ENCODE data around the gene LAPTM4A.
A peak's percentile ranks its signal among the peaks of the same experiment; 100 is the strongest.

Gene LAPTM4A

DNA sequence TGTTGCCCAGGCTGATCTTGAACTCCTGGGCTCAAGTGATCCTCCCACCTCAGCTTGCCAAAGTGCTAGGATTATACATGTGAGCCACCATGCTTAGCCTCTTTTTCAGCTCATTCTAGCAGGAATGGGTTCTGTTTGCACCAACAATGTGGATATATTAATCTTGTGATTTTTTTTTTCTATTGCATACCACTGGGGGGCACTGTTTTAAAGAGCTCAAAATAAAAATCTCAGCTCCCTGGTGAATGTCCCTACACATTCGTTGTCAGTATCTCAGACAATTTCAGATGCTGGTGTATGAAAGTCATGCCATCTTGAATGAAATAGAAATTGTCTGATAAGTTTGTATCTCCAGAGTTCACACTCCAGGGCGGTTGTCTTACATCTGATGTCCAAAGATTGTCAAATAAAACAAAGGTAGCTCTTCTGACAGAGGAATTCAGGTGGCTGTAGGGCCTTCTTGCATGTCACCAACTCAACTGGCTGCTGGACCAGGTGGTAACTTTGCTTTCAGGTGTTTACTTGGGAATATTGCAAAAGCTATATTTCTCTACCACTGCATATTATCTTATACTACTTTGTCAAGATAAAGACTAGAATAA lies 35.8 kb downstream of the LAPTM4A start:
- peak; percentile 86 for FAIRE-seq

GRCh38 chr2:20013126-20013849 lies 38.1 kb downstream of the LAPTM4A start:
- FAIRE-seq = no peak

GRCh38 chr2:20012282-20013125 lies 38.9 kb downstream of the LAPTM4A start, which contains the start of gene MATN3:
TSS of gene MATN3 (minus strand) at chr2:20012668. CDS start at chr2:20012631, 37 bp downstream.
- no peak for FAIRE-seq

- no peak for FAIRE-seq
Measured at GRCh38 chr2:20012032-20012281, 39.5 kb downstream of the LAPTM4A start.

DNA sequence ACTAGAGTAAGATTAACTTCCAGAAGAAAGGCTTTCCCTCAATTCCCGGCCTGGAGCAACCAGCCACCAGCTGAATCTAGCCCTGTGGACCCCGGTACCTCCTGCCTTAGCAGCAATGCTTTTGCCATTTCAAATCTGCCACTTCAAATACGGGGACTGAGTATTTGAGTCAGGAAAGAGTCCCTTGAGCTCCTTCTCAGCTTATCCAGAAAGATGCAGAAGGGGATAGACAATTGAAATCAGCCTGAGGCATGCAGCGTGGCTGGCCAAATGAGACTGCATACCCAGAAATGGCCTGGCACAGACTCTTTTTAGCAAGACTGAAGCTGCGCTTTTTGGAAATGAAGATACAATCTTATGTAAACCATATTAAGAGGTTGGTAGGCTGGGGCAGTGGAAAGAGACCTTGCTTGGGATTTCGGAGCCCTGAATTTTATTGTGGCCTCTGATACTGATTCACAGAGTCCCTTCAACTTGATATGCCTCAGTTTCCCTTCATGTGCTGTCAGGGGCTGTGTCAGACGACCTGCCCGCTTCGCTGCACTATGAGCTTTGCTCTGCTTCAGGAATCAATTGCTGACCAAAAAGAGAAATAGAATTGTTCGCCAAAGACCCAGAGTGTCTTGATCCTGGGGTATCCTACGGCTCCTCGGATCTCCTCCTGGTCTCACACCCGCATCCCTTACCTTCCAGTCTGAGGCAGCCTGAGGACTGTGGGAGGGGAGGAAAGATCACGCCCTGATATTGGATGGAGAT lies 40.0 kb downstream of the LAPTM4A start:
- no peak for FAIRE-seq

DNA sequence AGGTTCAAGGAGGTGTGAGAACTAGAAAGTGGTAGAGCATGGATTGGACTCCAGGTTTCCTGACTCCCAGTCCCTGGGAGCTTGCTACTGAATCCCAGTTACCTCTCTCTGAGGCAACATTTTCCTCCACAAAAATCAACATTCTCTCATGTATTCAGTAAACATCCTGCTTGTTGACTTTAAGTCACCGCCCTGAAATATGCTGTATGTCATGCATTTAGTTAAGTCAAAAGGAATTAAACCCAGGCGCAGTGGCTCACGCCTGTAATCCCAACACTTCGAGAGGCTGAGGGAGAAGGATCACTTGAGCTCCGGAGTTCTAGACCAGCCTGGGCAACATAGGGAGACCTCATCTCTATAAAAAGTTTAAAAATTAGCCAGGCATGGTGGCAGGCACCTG lies 42.7 kb downstream of the LAPTM4A start:
- no peak for FAIRE-seq

- no peak for FAIRE-seq
Measured at GRCh38 chr2:20005891-20006470, 45.4 kb downstream of the LAPTM4A start.

- FAIRE-seq = no peak
Measured at GRCh38 chr2:20005067-20005627, 46.3 kb downstream of the LAPTM4A start.

- no peak for FAIRE-seq
Measured at GRCh38 chr2:20001361-20001863, 50.0 kb downstream of the LAPTM4A start.

GRCh38 chr2:19993731-19994130 lies 57.7 kb downstream of the LAPTM4A start:
- FAIRE-seq = no peak

DNA sequence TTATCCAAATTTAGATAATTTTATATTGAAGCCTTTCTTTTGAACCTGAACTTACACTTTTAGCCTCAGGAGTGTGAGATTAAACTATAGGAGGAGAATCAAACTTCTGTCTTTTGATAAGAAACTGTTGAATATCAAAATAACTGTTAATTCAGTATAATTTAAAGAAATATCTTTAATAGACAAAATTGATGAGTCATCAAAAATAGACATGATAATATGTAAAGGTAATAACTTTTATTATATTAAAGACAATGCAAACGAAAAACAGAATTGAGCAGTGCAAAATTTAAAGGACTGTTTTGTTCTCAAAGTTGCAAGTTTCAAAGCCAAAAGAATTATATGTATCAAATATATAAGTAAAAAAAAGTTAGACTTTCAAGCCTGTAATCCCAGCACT lies 59.5 kb downstream of the LAPTM4A start:
- FAIRE-seq = peak; percentile 73

- no peak for FAIRE-seq
Measured at GRCh38 chr2:19990416-19990728, 61.1 kb downstream of the LAPTM4A start.

DNA sequence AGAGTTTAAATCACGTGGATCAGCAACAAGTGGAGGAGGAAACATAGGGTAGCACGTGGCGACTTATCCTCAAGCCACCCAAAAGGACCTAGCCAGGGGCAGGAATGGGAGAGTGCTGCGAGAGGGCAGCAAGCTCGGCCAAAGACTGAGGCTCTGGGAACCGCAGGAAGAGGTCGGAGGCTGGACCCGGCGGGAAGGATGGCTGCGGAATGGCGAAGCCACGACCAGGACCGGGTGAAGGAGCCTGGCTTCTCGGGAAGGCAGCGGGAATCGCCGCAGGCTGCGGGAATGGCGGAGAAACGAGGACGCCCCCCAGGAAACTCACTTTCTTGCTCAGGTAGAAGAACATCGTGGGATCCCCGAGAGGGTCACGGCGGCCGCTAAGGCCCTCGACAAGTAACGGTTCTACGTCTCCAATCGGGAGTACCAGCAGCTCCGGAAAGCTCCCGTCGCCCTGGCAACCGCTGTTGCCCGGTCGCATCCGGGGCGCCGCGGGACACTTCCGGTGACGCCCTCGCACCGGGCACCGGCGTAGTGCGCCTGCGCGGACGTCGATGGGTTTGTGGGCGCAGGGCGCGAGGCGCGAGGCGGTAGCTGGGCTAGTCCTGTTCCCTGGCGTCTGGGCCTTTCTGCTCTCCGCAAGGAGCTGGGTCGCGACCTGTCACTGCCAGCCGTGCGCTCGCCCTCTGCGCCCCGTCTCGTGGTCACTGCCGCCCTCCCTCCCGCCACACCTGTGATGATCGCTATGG lies 61.6 kb downstream of the LAPTM4A start, which contains the start of gene WDR35:
Gene WDR35, minus strand, starts transcription at position 439 of the 749 bp plus-strand sequence. Its CDS starts 90 bp downstream, at position 349.
- no peak for FAIRE-seq

DNA sequence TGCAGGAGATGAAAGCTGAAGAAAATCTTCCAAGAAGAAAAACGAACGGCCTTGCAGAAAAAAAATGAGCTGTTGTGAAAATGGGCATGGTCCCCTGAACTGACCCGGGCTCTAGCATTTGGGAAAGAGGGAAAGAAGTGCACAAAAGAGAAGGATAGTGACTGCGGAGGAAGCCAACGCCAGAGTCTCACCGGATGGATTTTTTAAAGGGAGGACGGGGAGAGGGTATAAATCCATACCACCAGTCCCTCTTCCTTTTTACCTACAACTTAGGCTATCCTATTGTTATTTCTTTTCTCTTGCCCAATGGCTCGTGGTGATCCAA lies 62.1 kb downstream of the LAPTM4A start:
- FAIRE-seq = no peak

DNA sequence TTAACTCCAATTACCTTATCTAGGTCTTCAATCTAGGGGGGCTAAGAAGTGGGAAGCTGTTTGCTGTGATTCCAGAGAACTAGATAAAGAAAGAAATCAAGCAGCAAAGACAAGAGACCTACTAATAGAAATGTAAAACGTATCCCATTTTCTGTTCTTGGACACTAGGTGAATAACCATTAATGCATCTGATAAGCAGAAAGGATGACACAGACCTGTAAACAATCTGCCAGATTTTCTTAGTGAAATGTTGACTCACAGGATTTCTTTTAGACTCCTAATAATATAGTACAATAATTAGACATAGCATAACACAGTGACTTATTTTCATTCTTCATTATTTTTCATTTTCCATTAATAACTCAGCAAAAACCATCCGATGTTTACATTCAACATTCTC lies 62.8 kb downstream of the LAPTM4A start:
- FAIRE-seq = no peak

DNA sequence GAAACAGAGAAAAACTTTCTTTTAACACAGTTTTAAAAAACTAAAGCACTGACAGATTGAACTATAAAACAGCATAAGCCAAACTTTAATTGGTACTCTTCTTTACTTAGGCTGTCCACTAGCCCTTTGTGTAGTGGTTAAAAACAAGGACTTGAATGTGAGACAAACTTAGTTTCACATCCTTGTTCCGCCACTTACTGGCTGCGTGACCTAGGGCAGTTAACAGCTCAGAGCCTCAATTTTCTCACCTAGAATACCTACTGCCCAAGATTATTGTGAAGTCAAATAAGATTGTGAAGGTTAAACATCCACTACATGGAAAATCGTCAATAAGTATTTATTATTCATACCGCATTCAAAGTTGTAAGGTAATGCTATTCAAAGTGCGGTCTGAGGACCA lies 63.5 kb downstream of the LAPTM4A start:
- FAIRE-seq = no peak
